HEK293 (cell line): ENCODE data around the gene NFKBIE.

Experiments used
- BCL6B ChIP-seq: fragments of 450-650 bp; formaldehyde crosslinking; IDR thresholded peaks from 2 replicates; pipeline ENCODE4 v1.5.1; 2017; ENCODE audit warnings: missing biosample characterization, missing genetic modification characterization
- ELK4 ChIP-seq: IDR thresholded peaks from 2 replicates; pipeline ENCODE4 v1.6.1; 2011; ENCODE audit warnings: mild to moderate bottlenecking, low read depth, low read length, borderline replicate concordance
- IKZF3 ChIP-seq: fragments of 450-650 bp; IDR thresholded peaks from 2 replicates; pipeline ENCODE4 v1.5.0; 2018; ENCODE audit warnings: missing biosample characterization, mild to moderate bottlenecking, missing genetic modification characterization, moderate library complexity
- PRDM1 ChIP-seq: fragments of 450-650 bp; formaldehyde crosslinking; IDR thresholded peaks from 2 replicates; pipeline ENCODE4; 2016; ENCODE audit warnings: missing biosample characterization, missing genetic modification characterization
- PRDM2 ChIP-seq: fragments of 450-650 bp; formaldehyde crosslinking; IDR thresholded peaks from 2 replicates; pipeline ENCODE4 v1.5.1; 2016; ENCODE audit warnings: missing biosample characterization, missing genetic modification characterization, borderline replicate concordance
- TRIM28 ChIP-seq: IDR thresholded peaks from 2 replicates; pipeline ENCODE4 v1.6.1; 2011; ENCODE audit warnings: low read length, control low read depth, borderline replicate concordance
- ZBTB1 ChIP-seq: fragments of 450-650 bp; formaldehyde crosslinking; IDR thresholded peaks from 2 replicates; pipeline ENCODE4 v1.5.1; 2016; ENCODE audit warnings: missing biosample characterization, missing genetic modification characterization
- ZBTB48 ChIP-seq: fragments of 450-650 bp; formaldehyde crosslinking; IDR thresholded peaks from 2 replicates; pipeline ENCODE4 v1.5.1; 2016; ENCODE audit warnings: missing biosample characterization, missing genetic modification characterization
- ZBTB7A ChIP-seq: fragments of 450-650 bp; formaldehyde crosslinking; IDR thresholded peaks from 2 replicates; pipeline ENCODE4 v1.5.1; 2016; ENCODE audit warnings: low read depth, missing biosample characterization, missing genetic modification characterization
- ZNF114 ChIP-seq: fragments of 450-650 bp; formaldehyde crosslinking; IDR thresholded peaks from 2 replicates; pipeline ENCODE4 v1.5.0; 2017; ENCODE audit warnings: missing biosample characterization, missing genetic modification characterization
- ZNF121 ChIP-seq: fragments of 450-650 bp; formaldehyde crosslinking; IDR thresholded peaks from 2 replicates; pipeline ENCODE4 v1.5.1; 2016; ENCODE audit warnings: missing biosample characterization, missing genetic modification characterization
- ZNF140 ChIP-seq: fragments of 450-650 bp; formaldehyde crosslinking; IDR thresholded peaks from 2 replicates; pipeline ENCODE4 v1.5.1; 2016; ENCODE audit warnings: missing biosample characterization, missing genetic modification characterization
- ZNF148 ChIP-seq: fragments of 450-650 bp; formaldehyde crosslinking; IDR thresholded peaks from 2 replicates; pipeline ENCODE4 v1.5.0; 2017; ENCODE audit warnings: missing biosample characterization, missing genetic modification characterization, borderline replicate concordance
- ZNF221 ChIP-seq: fragments of 450-650 bp; formaldehyde crosslinking; IDR thresholded peaks from 2 replicates; pipeline ENCODE4 v1.5.1; 2017; ENCODE audit warnings: missing biosample characterization, missing genetic modification characterization, borderline replicate concordance
- ZNF311 ChIP-seq: fragments of 450-650 bp; formaldehyde crosslinking; IDR thresholded peaks from 2 replicates; pipeline ENCODE4 v1.5.1; 2017; ENCODE audit warnings: missing biosample characterization, missing genetic modification characterization, borderline replicate concordance
- ZNF341 ChIP-seq: fragments of 450-650 bp; formaldehyde crosslinking; IDR thresholded peaks from 2 replicates; pipeline ENCODE4; 2016; ENCODE audit warnings: low read depth, missing biosample characterization, missing genetic modification characterization
- ZNF433 ChIP-seq: fragments of 450-650 bp; formaldehyde crosslinking; IDR thresholded peaks from 2 replicates; pipeline ENCODE4 v1.5.1; 2016; ENCODE audit warnings: missing biosample characterization, missing genetic modification characterization, low read depth
- ZNF501 ChIP-seq: fragments of 450-650 bp; formaldehyde crosslinking; IDR thresholded peaks from 2 replicates; pipeline ENCODE4 v1.5.1; 2016; ENCODE audit warnings: missing biosample characterization, missing genetic modification characterization
- ZNF510 ChIP-seq: fragments of 450-650 bp; formaldehyde crosslinking; IDR thresholded peaks from 2 replicates; pipeline ENCODE4 v1.5.1; 2018; ENCODE audit warnings: mild to moderate bottlenecking, missing genetic modification characterization, missing biosample characterization; ENCODE audit not compliant: insufficient replicate concordance
- ZNF549 ChIP-seq: fragments of 450-650 bp; IDR thresholded peaks from 2 replicates; pipeline ENCODE4 v1.5.1; 2018; ENCODE audit warnings: missing biosample characterization, missing genetic modification characterization, mild to moderate bottlenecking, inconsistent platforms, moderate library complexity
- ZNF555 ChIP-seq: fragments of 450-650 bp; formaldehyde crosslinking; conservative IDR thresholded peaks from 2 replicates; pipeline ENCODE4 v1.5.1; 2017; ENCODE audit warnings: missing biosample characterization, mild to moderate bottlenecking, missing genetic modification characterization, inconsistent platforms
- ZNF645 ChIP-seq: fragments of 450-650 bp; formaldehyde crosslinking; IDR thresholded peaks from 2 replicates; pipeline ENCODE4; 2016; ENCODE audit warnings: missing biosample characterization, missing genetic modification characterization
- ZNF654 ChIP-seq: fragments of 450-650 bp; formaldehyde crosslinking; IDR thresholded peaks from 2 replicates; pipeline ENCODE4 v1.5.1; 2016; ENCODE audit warnings: low read depth, missing biosample characterization, missing genetic modification characterization
- ZNF658 ChIP-seq: fragments of 450-650 bp; formaldehyde crosslinking; IDR thresholded peaks from 2 replicates; pipeline ENCODE4; 2016; ENCODE audit warnings: missing biosample characterization, missing genetic modification characterization
- ZNF677 ChIP-seq: fragments of 450-650 bp; IDR thresholded peaks from 2 replicates; pipeline ENCODE4 v1.5.0; 2018; ENCODE audit warnings: missing biosample characterization, mild to moderate bottlenecking, missing genetic modification characterization, moderate library complexity
- ZNF701 ChIP-seq: fragments of 450-650 bp; formaldehyde crosslinking; IDR thresholded peaks from 2 replicates; pipeline ENCODE4 v1.5.1; 2016; ENCODE audit warnings: missing biosample characterization, missing genetic modification characterization
- ZNF785 ChIP-seq: fragments of 450-650 bp; formaldehyde crosslinking; IDR thresholded peaks from 2 replicates; pipeline ENCODE4 v1.5.1; 2016; ENCODE audit warnings: missing biosample characterization, missing genetic modification characterization
- ZNF791 ChIP-seq: fragments of 450-650 bp; formaldehyde crosslinking; IDR thresholded peaks from 2 replicates; pipeline ENCODE4 v1.5.1; 2016; ENCODE audit warnings: missing biosample characterization, missing genetic modification characterization

The NFKBIE gene

GRCh38 chr6:44245912-44246662 is 19.3 kb downstream of the NFKBIE start (continued):
- TF ChIP-seq ZNF221 (tag by site-specific recombination): no peak
- no peak for TF ChIP-seq BCL6B (tag by site-specific recombination)
- no peak for TF ChIP-seq ELK4
- peak; percentile 8 for TF ChIP-seq ZNF341
- 0 out of 2 replicates have a peak, but pooled peaks have one; percentile 18 for TF ChIP-seq ZNF677 (tag by site-specific recombination)
- TF ChIP-seq ZNF791 (tag by site-specific recombination): no peak
- TF ChIP-seq ZNF114 (tag by site-specific recombination): no peak
- peak; percentile 41; the same call in 1 of the 2 replicates for TF ChIP-seq ZNF785 (tag by site-specific recombination)
- peak; percentile 41; the same call in 1 of the 2 replicates for TF ChIP-seq ZNF148 (tag by site-specific recombination)
- TF ChIP-seq PRDM2 (tag by site-specific recombination): no peak; the same call in 1 of the 2 replicates
- no peak for TF ChIP-seq ZNF658
- TF ChIP-seq ZNF510: no peak
- TF ChIP-seq ZNF311: no peak
- no peak for TF ChIP-seq ZNF140 (tag by site-specific recombination)
- no peak for TF ChIP-seq ZNF645
- no peak for TF ChIP-seq ZBTB1 (tag by site-specific recombination)
- no peak for TF ChIP-seq TRIM28
- no peak; the same call in 1 of the 2 replicates for TF ChIP-seq PRDM1
- peak; percentile 64 for TF ChIP-seq ZBTB48 (tag by site-specific recombination)
- peak; percentile 95 for TF ChIP-seq ZBTB7A (tag by site-specific recombination)
- TF ChIP-seq ZNF433 (tag by site-specific recombination): no peak
- no peak; the same call in none of the 2 replicates for TF ChIP-seq ZNF501 (tag by site-specific recombination)
- TF ChIP-seq ZNF121 (tag by site-specific recombination): peak; percentile 60; the same call in 1 of the 2 replicates
- TF ChIP-seq ZNF701 (tag by site-specific recombination): no peak
- no peak for TF ChIP-seq ZNF549
- TF ChIP-seq ZNF555 (tag by site-specific recombination): no peak
- no peak for TF ChIP-seq ZNF654 (tag by site-specific recombination)
- TF ChIP-seq IKZF3: peak; percentile 90
